HG02798 (cell line): ENCODE results near the gene PLA2G2D.

Experiments
- ATAC-seq: cut with Tn5 transposase; IDR thresholded peaks from one replicate; pipeline ENCODE4 v1.9.1; 2021; ENCODE audit warnings: mild to moderate bottlenecking; ENCODE audit not compliant: unreplicated experiment, poor library complexity

Gene PLA2G2D

GRCh38 chr1:20093303-20093702, 26.0 kb downstream of the PLA2G2D start:
- ATAC-seq, result no peak

GRCh38 chr1:20090641-20091040, 28.7 kb downstream of the PLA2G2D start:
- no peak for ATAC-seq

- ATAC-seq, result no peak
These were observed 29.2 kb downstream of the PLA2G2D start for GRCh38 chr1:20090119-20090518.

GRCh38 chr1:20089328-20090077, 29.8 kb downstream of the PLA2G2D start:
- ATAC-seq, result no peak

GRCh38 chr1:20087668-20088067, 31.7 kb downstream of the PLA2G2D start:
- no peak for ATAC-seq

GRCh38 chr1:20086800-20087199, 32.5 kb downstream of the PLA2G2D start:
- ATAC-seq, result no peak

GRCh38 chr1:20083178-20083944, 36.0 kb downstream of the PLA2G2D start:
- no peak for ATAC-seq

- no peak for ATAC-seq
These were observed 36.6 kb downstream of the PLA2G2D start for GRCh38 chr1:20082772-20083171.

- no peak for ATAC-seq
These were observed 38.0 kb downstream of the PLA2G2D start for GRCh38 chr1:20081353-20081810.

GRCh38 chr1:20080441-20081352, 38.6 kb downstream of the PLA2G2D start:
- no peak for ATAC-seq

GRCh38 chr1:20079661-20080305, 39.6 kb downstream of the PLA2G2D start:
- ATAC-seq, result no peak

GRCh38 chr1:20078711-20079110, 40.6 kb downstream of the PLA2G2D start:
- no peak for ATAC-seq

GRCh38 chr1:20078171-20078651, 41.1 kb downstream of the PLA2G2D start:
- peak; percentile 50 for ATAC-seq

GRCh38 chr1:20076710-20077461, 42.5 kb downstream of the PLA2G2D start:
- no peak for ATAC-seq

GRCh38 chr1:20076223-20076622, 43.1 kb downstream of the PLA2G2D start:
- no peak for ATAC-seq

- no peak for ATAC-seq
These were observed 44.0 kb downstream of the PLA2G2D start for GRCh38 chr1:20075345-20075744.

- no peak for ATAC-seq
These were observed 44.6 kb downstream of the PLA2G2D start for GRCh38 chr1:20074725-20075171.

GRCh38 chr1:20074055-20074724, 45.1 kb downstream of the PLA2G2D start:
- ATAC-seq, result no peak

- no peak for ATAC-seq
These were observed 46.1 kb downstream of the PLA2G2D start for GRCh38 chr1:20073256-20073655.
